ENCODE measurements around the gene HLA-DQA1.

- TF ChIP-seq ATF7 (IDR thresholded peaks at IDR 0.05; ENCODE audit: low read depth), result no peak
- no peak for TF ChIP-seq USF2 (IDR thresholded peaks at IDR 0.05; ENCODE audit: borderline replicate concordance, low read depth, low read length)
- no peak for TF ChIP-seq ETV6 (conservative IDR thresholded peaks at IDR 0.05 in 1 of 2, IDR thresholded peaks at IDR 0.05 in 1 of 2; ENCODE audit: borderline replicate concordance in 1 of 2, low read depth in 1 of 2)
- TF ChIP-seq USF1 (IDR thresholded peaks at IDR 0.05; ENCODE audit: borderline replicate concordance, extremely low read length, insufficient read depth, low read depth, low read length), result no peak
- no peak for TF ChIP-seq ZBED1 (IDR thresholded peaks at IDR 0.05; ENCODE audit: borderline replicate concordance)
- TF ChIP-seq LARP7 (IDR thresholded peaks at IDR 0.05), result no peak
- TF ChIP-seq, protein P1, sequence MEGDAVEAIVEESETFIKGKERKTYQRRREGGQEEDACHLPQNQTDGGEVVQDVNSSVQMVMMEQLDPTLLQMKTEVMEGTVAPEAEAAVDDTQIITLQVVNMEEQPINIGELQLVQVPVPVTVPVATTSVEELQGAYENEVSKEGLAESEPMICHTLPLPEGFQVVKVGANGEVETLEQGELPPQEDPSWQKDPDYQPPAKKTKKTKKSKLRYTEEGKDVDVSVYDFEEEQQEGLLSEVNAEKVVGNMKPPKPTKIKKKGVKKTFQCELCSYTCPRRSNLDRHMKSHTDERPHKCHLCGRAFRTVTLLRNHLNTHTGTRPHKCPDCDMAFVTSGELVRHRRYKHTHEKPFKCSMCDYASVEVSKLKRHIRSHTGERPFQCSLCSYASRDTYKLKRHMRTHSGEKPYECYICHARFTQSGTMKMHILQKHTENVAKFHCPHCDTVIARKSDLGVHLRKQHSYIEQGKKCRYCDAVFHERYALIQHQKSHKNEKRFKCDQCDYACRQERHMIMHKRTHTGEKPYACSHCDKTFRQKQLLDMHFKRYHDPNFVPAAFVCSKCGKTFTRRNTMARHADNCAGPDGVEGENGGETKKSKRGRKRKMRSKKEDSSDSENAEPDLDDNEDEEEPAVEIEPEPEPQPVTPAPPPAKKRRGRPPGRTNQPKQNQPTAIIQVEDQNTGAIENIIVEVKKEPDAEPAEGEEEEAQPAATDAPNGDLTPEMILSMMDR (IDR thresholded peaks at IDR 0.05 in 2 of 3, conservative IDR thresholded peaks at IDR 0.05 in 1 of 3; ENCODE audit: control insufficient read depth in 2 of 3, extremely low read depth in 1 of 3, insufficient read depth in 1 of 3, low read depth in 3 of 3, low read length in 3 of 3), result no peak
- TF ChIP-seq, protein P2, sequence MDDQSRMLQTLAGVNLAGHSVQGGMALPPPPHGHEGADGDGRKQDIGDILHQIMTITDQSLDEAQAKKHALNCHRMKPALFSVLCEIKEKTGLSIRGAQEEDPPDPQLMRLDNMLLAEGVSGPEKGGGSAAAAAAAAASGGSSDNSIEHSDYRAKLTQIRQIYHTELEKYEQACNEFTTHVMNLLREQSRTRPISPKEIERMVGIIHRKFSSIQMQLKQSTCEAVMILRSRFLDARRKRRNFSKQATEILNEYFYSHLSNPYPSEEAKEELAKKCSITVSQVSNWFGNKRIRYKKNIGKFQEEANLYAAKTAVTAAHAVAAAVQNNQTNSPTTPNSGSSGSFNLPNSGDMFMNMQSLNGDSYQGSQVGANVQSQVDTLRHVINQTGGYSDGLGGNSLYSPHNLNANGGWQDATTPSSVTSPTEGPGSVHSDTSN (IDR thresholded peaks at IDR 0.05; ENCODE audit: insufficient replicate concordance, low read depth, low read length), result no peak
- TF ChIP-seq JUNB (IDR thresholded peaks at IDR 0.05), result no peak
- TF ChIP-seq NFXL1 (IDR thresholded peaks at IDR 0.05; ENCODE audit: borderline replicate concordance), result no peak
Measured at GRCh38 chr6:32623693-32624092, 13.5 kb upstream of the HLA-DQA1 start.
